Measurements from ENCODE around the gene RSL1D1. TPM values are rescaled to one million over a fixed set of nuclear protein-coding genes. Genes with fewer than 3 reads are reported as not detected.

RSL1D1 gene
- total and polyA plus RNA-seq, 2 of the 8 experiments (the other 6 are each of a cell fraction or from before 2014, with no cell fraction given), result 41.3 to 292 TPM

DNA sequence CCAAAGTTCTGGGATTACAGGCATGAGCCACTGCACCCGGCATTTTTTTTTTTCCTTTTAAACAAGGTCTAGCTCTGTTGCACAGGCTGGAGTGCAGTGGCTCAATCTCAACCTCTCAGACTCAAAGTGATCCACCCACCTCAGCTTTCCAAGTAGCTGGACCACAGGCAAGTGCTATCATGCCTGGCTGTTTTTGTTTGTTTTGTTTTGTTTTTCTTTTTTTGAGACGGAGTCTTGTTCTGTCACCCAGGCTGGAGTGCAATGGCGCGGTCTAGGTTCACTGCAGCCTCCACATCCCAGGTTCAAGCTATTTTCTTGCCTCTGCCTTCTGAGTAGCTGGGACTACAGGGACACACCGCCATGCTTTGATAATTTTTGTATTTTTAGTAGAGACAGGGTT lies 35.2 kb downstream of the RSL1D1 start:
- Histone ChIP-seq H3K36me3 (ENCODE audit: control insufficient read depth in 2 of 4, insufficient read depth in 4 of 4, low read length in 3 of 4) (no peaks in the 10 kb centered on the region), H3K23ac (ENCODE audit: insufficient read length) (no peak overlapping the region), H2BK12ac (ENCODE audit: low read depth, low read length) (no peak overlapping the region), H3K4me2 (ENCODE audit: insufficient read depth in 1 of 2, low read depth in 2 of 2, low read length in 2 of 2) (no peak overlapping the region), H2AFZ (ENCODE audit: low read length) (no peak overlapping the region), H3K9ac (replicated peaks in 1 of 4; ENCODE audit: extremely low read depth in 1 of 4, low read depth in 3 of 4, low read length in 3 of 4) (no peak overlapping the region), H4K8ac (ENCODE audit: extremely low read depth, insufficient read depth, low read length) (no peak overlapping the region), H3K79me1 (ENCODE audit: low read depth, low read length) (no peaks in the 10 kb centered on the region), H3K4me3 (ENCODE audit: extremely low read depth in 1 of 4, insufficient read depth in 2 of 4, low read depth in 3 of 4, low read length in 4 of 4) (no peak overlapping the region), H2BK20ac (ENCODE audit: low read length) (no peak overlapping the region), H3K23me2 (ENCODE audit: low read depth, low read length) (no peaks in the 10 kb centered on the region; the same call in 1 of the 2 replicates), H3K4me1 (replicated peaks in 1 of 4; ENCODE audit: control insufficient read depth in 3 of 4, insufficient read depth in 4 of 4, low read length in 3 of 4) (no peaks in the 10 kb centered on the region), H4K5ac (ENCODE audit: insufficient read length, low read depth, low read length) (no peak overlapping the region), H2BK5ac (ENCODE audit: low read depth, low read length) (no peak overlapping the region), H3K27me3 (replicated peaks in 1 of 4; ENCODE audit: control insufficient read depth in 3 of 4, extremely low read depth in 1 of 4, insufficient read depth in 3 of 4, low read length in 3 of 4) (no peaks in the 10 kb centered on the region), H2BK15ac (ENCODE audit: low read length) (no peak overlapping the region), H3K18ac (ENCODE audit: extremely low read depth, low read length) (no peak overlapping the region), H3K9me3 (ENCODE audit: insufficient read depth in 2 of 2, low read depth in 1 of 2, low read length in 1 of 2) (no peaks in the 10 kb centered on the region), H3K14ac (ENCODE audit: insufficient read length) (no peak overlapping the region), H3K4ac (replicated peaks; ENCODE audit: insufficient read length, low read depth, low read length) (no peak overlapping the region), H3K56ac (replicated peaks; ENCODE audit: insufficient read length, low read depth, low read length) (no peak overlapping the region), H3K79me2 (ENCODE audit: control insufficient read depth in 1 of 2, insufficient read depth in 2 of 2, low read length in 2 of 2) (no peaks in the 10 kb centered on the region), H4K91ac (replicated peaks; ENCODE audit: insufficient read length, low read length) (no peak overlapping the region), H2AK5ac (ENCODE audit: low read depth, low read length) (no peak overlapping the region), H2BK120ac (replicated peaks; ENCODE audit: low read depth, low read length) (no peak overlapping the region), H4K20me1 (replicated peaks in 1 of 2; ENCODE audit: control insufficient read depth in 1 of 2, insufficient read depth in 2 of 2, low read length in 2 of 2) (no peaks in the 10 kb centered on the region), H3K27ac (ENCODE audit: low read depth, low read length) (no peak overlapping the region)
- CTCF ChIA-PET (ENCODE audit: partially characterized antibody), result interaction anchor here (0.7 to 1.8 kb wide), 2 partner anchors 19 to 262 kb away, joined by 4 to 8 read pairs; partner anchors contain the start of gene ZC3H7A
- no peak for DNase-seq (ENCODE audit: low read depth in 1 of 2, low spot score in 2 of 2)
- POLR2A ChIA-PET (ENCODE audit: partially characterized antibody), result no interaction called here
- WGBS, 2 experiments (ENCODE audit: extremely low coverage in 1 of 2, insufficient coverage in 1 of 2, insufficient read length in 1 of 2, insufficient replicate concordance in 2 of 2, low coverage in 1 of 2, low lambda C conversion rate in 2 of 2, missing lambda C conversion rate in 1 of 2), result 88% methylated on average over 5 of the region's 5 CpGs; no CpG with 5 or more reads in 1 of the 2 experiments
- TF ChIP-seq SIX5 (IDR thresholded peaks at IDR 0.05; ENCODE audit: low read depth, low read length) (no peak), SIRT6 (IDR thresholded peaks at IDR 0.05; ENCODE audit: low read length) (no peak), SIN3A (conservative IDR thresholded peaks at IDR 0.05 in 1 of 2, IDR thresholded peaks at IDR 0.05 in 1 of 2; ENCODE audit: low read depth in 1 of 2, low read length in 2 of 2) (no peak), KDM4A (IDR thresholded peaks at IDR 0.05; ENCODE audit: low read depth, low read length, severe bottlenecking) (no peak), SUZ12 (IDR thresholded peaks at IDR 0.05; ENCODE audit: low read length) (no peak), SP4 (IDR thresholded peaks at IDR 0.05; ENCODE audit: low read length) (no peak), HDAC2 (IDR thresholded peaks at IDR 0.05; ENCODE audit: borderline replicate concordance in 1 of 2, low read depth in 2 of 2, low read length in 2 of 2) (no peak), POLR2A (IDR thresholded peaks at IDR 0.05; ENCODE audit: control extremely low read depth in 1 of 2, low read depth in 2 of 2, low read length in 2 of 2) (no peak), NRF1 (IDR thresholded peaks at IDR 0.05; ENCODE audit: low read depth, low read length) (no peak), POLR2AphosphoS5 (IDR thresholded peaks at IDR 0.05; ENCODE audit: low read depth, low read length) (no peak)
- TF ChIP-seq, protein P1, sequence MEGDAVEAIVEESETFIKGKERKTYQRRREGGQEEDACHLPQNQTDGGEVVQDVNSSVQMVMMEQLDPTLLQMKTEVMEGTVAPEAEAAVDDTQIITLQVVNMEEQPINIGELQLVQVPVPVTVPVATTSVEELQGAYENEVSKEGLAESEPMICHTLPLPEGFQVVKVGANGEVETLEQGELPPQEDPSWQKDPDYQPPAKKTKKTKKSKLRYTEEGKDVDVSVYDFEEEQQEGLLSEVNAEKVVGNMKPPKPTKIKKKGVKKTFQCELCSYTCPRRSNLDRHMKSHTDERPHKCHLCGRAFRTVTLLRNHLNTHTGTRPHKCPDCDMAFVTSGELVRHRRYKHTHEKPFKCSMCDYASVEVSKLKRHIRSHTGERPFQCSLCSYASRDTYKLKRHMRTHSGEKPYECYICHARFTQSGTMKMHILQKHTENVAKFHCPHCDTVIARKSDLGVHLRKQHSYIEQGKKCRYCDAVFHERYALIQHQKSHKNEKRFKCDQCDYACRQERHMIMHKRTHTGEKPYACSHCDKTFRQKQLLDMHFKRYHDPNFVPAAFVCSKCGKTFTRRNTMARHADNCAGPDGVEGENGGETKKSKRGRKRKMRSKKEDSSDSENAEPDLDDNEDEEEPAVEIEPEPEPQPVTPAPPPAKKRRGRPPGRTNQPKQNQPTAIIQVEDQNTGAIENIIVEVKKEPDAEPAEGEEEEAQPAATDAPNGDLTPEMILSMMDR (IDR thresholded peaks at IDR 0.05; ENCODE audit: control extremely low read depth in 1 of 3, insufficient read depth in 1 of 3, low read depth in 1 of 3, low read length in 3 of 3), result no peak
- no peak for FAIRE-seq

All from H1 (cell line).